AG10803 (cell line): Measurements from ENCODE around the gene SOWAHB.
A peak's percentile ranks its signal among the peaks of the same experiment; 100 is the strongest.

Experiments
- DNase-seq: peaks from one replicate; pipeline ENCODE4 v3.0.0; 2010; ENCODE audit warnings: low read depth
- H3K4me3 ChIP-seq: 2 replicates; pipeline ENCODE4 v1.5.1; 2011; ENCODE audit warnings: mild to moderate bottlenecking, low read length, control low read depth
- TF ChIP-seq, protein P1 (sequence below): conservative IDR thresholded peaks from 2 replicates; pipeline ENCODE4 v1.5.1; 2011; ENCODE audit warnings: mild to moderate bottlenecking, low read length, control low read depth, inconsistent platforms

SOWAHB gene

DNA sequence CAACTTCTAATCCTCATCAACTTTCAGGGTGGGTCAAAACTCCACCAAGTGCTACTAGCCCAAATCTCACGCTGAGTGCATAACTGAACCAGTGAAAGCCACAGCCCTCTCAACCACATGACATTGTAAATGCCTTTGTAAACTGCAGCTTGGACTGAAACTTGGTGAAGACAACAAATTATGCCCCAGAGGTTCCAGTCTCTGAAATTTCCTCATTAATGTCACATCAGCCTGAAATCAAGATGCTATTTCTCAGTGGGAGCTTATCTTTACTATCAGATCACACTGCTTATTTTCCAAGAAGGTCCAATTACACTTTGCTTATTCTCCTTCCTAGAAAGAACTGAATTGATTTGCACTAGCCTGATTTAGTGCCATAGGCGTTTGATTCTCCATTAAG lies 46.6 kb downstream of the SOWAHB start:
- H3K4me3 ChIP-seq = no peak overlapping the region
- TF ChIP-seq, protein P1, sequence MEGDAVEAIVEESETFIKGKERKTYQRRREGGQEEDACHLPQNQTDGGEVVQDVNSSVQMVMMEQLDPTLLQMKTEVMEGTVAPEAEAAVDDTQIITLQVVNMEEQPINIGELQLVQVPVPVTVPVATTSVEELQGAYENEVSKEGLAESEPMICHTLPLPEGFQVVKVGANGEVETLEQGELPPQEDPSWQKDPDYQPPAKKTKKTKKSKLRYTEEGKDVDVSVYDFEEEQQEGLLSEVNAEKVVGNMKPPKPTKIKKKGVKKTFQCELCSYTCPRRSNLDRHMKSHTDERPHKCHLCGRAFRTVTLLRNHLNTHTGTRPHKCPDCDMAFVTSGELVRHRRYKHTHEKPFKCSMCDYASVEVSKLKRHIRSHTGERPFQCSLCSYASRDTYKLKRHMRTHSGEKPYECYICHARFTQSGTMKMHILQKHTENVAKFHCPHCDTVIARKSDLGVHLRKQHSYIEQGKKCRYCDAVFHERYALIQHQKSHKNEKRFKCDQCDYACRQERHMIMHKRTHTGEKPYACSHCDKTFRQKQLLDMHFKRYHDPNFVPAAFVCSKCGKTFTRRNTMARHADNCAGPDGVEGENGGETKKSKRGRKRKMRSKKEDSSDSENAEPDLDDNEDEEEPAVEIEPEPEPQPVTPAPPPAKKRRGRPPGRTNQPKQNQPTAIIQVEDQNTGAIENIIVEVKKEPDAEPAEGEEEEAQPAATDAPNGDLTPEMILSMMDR = no peak
- no peak for DNase-seq

DNA sequence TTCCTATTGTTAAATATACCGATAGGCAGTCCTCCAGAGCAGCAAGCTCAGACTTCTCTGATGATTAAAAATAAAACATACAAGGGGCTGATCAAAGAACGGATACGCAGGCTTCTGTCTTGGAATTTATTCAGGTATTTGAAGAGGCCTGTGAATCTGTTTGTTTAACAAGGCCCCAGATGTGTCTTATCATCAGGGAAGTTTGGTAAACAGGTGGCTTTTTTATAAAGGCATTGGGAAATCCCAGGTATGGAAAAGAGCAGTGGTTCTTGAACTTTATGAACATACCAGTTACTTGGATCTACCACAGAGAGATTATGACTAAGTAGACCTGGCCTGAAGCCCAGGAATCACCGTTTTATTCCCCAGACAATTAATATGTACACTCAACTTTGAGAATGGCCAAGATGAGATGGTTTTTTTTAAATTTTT lies 47.9 kb downstream of the SOWAHB start:
- DNase-seq = peak; percentile 81
- H3K4me3 ChIP-seq = no peak overlapping the region
- TF ChIP-seq, protein P1 = no peak
